Measurements from ENCODE around the gene LRRN4CL. TPM values are rescaled to one million over a fixed set of nuclear protein-coding genes. Genes with fewer than 3 reads are reported as not detected.
A peak's percentile ranks its signal among the peaks of the same experiment; 100 is the strongest.

LRRN4CL gene
- total and polyA plus RNA-seq, 7 donors = 0.23 to 40.4 (median 28.5) TPM

- H3K4me3 ChIP-seq = peak overlapping the region; percentile 84 to 98 (median 94)
- H3K4me1 ChIP-seq = peaks cover 0 to 61% (median 55%) of the 10 kb centered on the region in 4 donors
- H3K9me3 ChIP-seq = no peaks in the 10 kb centered on the region
- no peak for TF ChIP-seq POLR2AphosphoS5 (IDR thresholded peaks at IDR 0.05)
- TF ChIP-seq CTCF (IDR thresholded peaks at IDR 0.05) = no peak
- no peak for TF ChIP-seq EP300 (IDR thresholded peaks at IDR 0.05)
- no peak for TF ChIP-seq POLR2A (IDR thresholded peaks at IDR 0.05)
- intact Hi-C loops (cut with DNase I) = loop anchor here (5.0 kb wide), 3 partner anchors 46 to 106 kb away; partner anchors contain the start of genes B3GAT3, STX5, TAF6L and TEX54
- H3K36me3 ChIP-seq = peaks cover 23 to 30% (median 26%) of the 10 kb centered on the region in 4 donors
- H3K27me3 ChIP-seq = no peaks in the 10 kb centered on the region
- peak overlapping the region; percentile 96 to 97 (median 96) for H3K27ac ChIP-seq
- peak; percentile 73 for DNase-seq
- WGBS, 2 donors = 0 to 1% methylated on average over 51 of the region's 51 CpGs
Measured at GRCh38 chr11:62726156-62726914, 37.0 kb upstream of the LRRN4CL start.

- Histone ChIP-seq H3K27me3 (no peaks in the 10 kb centered on the region), H3K9me3 (no peaks in the 10 kb centered on the region), H3K4me1 (peaks cover 0 to 54% (median 48%) of the 10 kb centered on the region in 4 donors), H3K4me3 (peak overlapping the region; percentile 84 to 98 (median 94)), H3K27ac (peak overlapping the region; percentile 96 to 97 (median 96)), H3K36me3 (peaks cover 29 to 37% (median 33%) of the 10 kb centered on the region in 4 donors)
- no peak for TF ChIP-seq POLR2AphosphoS5 (IDR thresholded peaks at IDR 0.05)
- TF ChIP-seq POLR2A (IDR thresholded peaks at IDR 0.05) = no peak
- no peak for TF ChIP-seq CTCF (IDR thresholded peaks at IDR 0.05)
- no peak for TF ChIP-seq EP300 (IDR thresholded peaks at IDR 0.05)
- DNase-seq = no peak
- intact Hi-C loops (cut with DNase I) = loop anchor here (5.0 kb wide), 3 partner anchors 47 to 107 kb away; partner anchors contain the start of genes B3GAT3, STX5, TAF6L and TEX54
- WGBS, 2 donors = 0 to 2% methylated on average over 7 of the region's 7 CpGs
Measured at GRCh38 chr11:62725646-62726045, 36.3 kb upstream of the LRRN4CL start.

GRCh38 chr11:62724171-62724570 lies 34.8 kb upstream of the LRRN4CL start:
- Histone ChIP-seq H3K4me3 (peak overlapping the region in 2 of 4 donors; percentile 97 to 98), H3K9me3 (no peaks in the 10 kb centered on the region), H3K4me1 (peaks cover 0 to 39% (median 33%) of the 10 kb centered on the region in 4 donors), H3K27ac (peak overlapping the region in 3 of 4 donors; percentile 96 to 97 (median 97)), H3K27me3 (no peaks in the 10 kb centered on the region), H3K36me3 (peaks cover 40 to 52% (median 47%) of the 10 kb centered on the region in 4 donors)
- DNase-seq = peak; percentile 22
- WGBS, 2 donors = 39 to 64% methylated on average over 8 of the region's 8 CpGs
- TF ChIP-seq POLR2AphosphoS5 (IDR thresholded peaks at IDR 0.05) (no peak), POLR2A (IDR thresholded peaks at IDR 0.05) (no peak), EP300 (IDR thresholded peaks at IDR 0.05) (no peak), CTCF (IDR thresholded peaks at IDR 0.05) (no peak)
- intact Hi-C loops (cut with DNase I) = no loop called here

GRCh38 chr11:62721994-62722393 lies 32.7 kb upstream of the LRRN4CL start:
- H3K27ac ChIP-seq = no peak overlapping the region
- H3K36me3 ChIP-seq = peaks cover 59 to 73% (median 67%) of the 10 kb centered on the region in 4 donors
- intact Hi-C loops (cut with DNase I) = no loop called here
- TF ChIP-seq POLR2A (IDR thresholded peaks at IDR 0.05) (no peak), EP300 (IDR thresholded peaks at IDR 0.05) (no peak), POLR2AphosphoS5 (IDR thresholded peaks at IDR 0.05) (no peak), CTCF (IDR thresholded peaks at IDR 0.05) (no peak)
- WGBS, 2 donors = 75 to 83% methylated on average over 7 of the region's 7 CpGs
- no peaks in the 10 kb centered on the region for H3K27me3 ChIP-seq
- H3K4me3 ChIP-seq = no peak overlapping the region
- peak; percentile 20 for DNase-seq
- no peaks in the 10 kb centered on the region for H3K9me3 ChIP-seq
- peaks cover 0 to 38% (median 31%) of the 10 kb centered on the region in 4 donors for H3K4me1 ChIP-seq
